Right forelimb (tissue), 1 donor: ENCODE results near the gene CNDP1.

ENCODE experiments used
- DNase-seq: peaks from one replicate; pipeline ENCODE4 v3.0.0-alpha.2; 2018

The CNDP1 gene

GRCh38 chr18:74630804-74631203 lies 96.5 kb downstream of the CNDP1 start:
- DNase-seq = no peak

- DNase-seq = no peak
These were observed 96.9 kb downstream of the CNDP1 start for GRCh38 chr18:74631212-74631611.

GRCh38 chr18:74631623-74632350 lies 97.5 kb downstream of the CNDP1 start:
- DNase-seq = no peak

GRCh38 chr18:74632351-74632679 lies 98.0 kb downstream of the CNDP1 start:
- no peak for DNase-seq

- no peak for DNase-seq
These were observed 98.6 kb downstream of the CNDP1 start for GRCh38 chr18:74632856-74633255.

GRCh38 chr18:74633652-74634352 lies 99.5 kb downstream of the CNDP1 start:
- DNase-seq = no peak

- DNase-seq = no peak
These were observed 101.1 kb downstream of the CNDP1 start for GRCh38 chr18:74635224-74635975.
